TTC549 (cell line): ENCODE results near the gene KISS1R.
"Not testable (repeated sequence)": the region's sequence is repeated elsewhere in the genome, so short reads cannot be mapped to it uniquely, and the experiment has no call there.

Experiments
- FAIRE-seq: peaks from 2 replicates; lab custom pipeline; 2012; peaks lifted over from hg19 to GRCh38; lab: Jason Lieb, UNC

KISS1R gene

DNA sequence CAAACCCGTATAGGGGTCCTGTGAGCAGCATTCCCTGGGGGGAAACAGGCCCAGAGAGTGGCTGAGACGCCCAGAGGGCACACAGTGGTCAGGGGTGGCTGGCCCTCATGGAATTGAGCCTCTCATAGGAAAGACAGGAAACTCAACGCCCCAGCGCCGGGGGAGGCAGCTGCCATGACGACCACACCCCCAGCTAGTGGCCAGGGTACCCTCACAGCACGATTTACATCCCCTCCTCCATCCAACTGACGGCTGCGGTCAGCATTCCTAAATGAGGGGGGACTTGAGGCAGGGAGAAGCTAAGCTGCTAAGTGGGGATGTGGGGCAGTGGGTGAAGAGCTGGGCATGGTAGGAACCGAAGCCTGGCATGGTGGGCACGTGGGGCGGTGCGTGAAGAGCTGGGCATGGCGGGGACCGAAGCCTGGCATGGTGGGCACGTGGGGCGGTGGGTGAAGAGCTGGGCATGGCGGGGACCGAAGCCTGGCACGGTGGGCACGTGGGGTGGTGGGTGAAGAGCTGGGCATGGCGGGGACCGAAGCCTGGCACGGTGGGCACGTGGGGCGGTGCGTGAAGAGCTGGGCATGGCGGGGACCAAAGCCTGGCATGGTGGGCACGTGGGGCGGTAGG, 34.1 kb upstream of the KISS1R start:
- no peak for FAIRE-seq

DNA sequence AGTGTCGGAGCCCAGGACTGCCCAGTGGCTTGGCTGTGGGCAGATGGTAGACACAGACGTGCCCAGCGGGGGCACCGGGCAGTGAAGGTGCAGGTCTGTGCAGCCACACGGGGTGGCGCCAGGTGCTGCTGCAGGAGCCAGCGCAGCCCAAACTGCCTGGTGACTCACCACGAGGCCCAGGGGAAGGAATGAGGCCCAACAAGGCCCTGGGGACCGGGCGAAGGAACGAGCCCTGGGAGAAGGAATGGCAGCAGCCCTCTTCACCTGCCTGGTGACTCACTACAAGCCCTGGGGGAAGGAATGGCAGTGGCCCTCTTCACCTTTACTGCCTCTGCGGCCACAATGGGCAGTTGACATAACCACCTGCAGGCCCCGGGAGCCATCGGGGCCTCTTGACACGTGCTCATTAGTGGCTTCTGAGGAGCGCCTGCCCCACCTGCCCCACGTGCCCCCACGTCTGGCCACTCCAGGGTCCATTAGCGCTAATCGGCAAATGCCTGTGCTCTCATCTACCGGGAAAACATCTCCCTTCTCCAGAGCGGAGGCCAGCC, 33.4 kb upstream of the KISS1R start:
- FAIRE-seq = no peak

DNA sequence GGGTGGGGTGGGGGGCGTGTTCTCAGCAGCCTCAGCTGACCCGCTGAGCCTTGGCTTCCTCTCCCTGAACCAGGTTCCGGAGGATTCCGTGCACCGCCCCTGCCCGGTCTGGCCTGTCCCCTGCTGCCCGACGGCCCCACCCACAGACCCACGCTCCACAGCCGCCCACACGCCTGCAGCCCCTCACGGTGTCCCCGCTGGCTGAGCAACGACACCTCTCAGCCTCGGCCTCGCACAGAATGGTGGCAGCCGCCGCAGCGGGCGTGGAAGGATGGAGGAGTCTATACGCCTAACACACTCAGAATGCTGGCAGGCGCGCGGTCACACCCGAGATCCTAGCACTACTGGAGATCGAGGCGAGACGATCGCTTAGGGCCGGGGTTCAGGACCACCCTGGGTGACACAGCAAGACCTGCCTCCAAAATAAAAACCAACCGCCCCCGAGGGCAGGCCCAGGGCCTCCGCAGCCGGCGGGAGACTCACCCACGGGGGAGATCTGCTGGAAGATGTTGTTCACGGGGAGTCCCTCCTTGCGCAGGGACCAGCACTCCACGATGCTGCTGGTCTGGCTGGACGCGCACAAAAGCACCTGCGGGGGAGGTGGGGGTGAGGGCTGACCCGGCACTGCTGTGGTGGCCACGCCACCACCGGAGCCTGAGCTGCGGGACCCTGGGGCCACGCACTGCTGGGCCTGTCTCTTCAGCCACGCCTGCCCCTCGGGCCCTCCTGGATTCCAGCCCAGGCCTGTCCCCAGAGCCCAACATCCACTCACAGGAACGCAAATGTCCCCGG, 32.5 kb upstream of the KISS1R start:
- FAIRE-seq = no peak

DNA sequence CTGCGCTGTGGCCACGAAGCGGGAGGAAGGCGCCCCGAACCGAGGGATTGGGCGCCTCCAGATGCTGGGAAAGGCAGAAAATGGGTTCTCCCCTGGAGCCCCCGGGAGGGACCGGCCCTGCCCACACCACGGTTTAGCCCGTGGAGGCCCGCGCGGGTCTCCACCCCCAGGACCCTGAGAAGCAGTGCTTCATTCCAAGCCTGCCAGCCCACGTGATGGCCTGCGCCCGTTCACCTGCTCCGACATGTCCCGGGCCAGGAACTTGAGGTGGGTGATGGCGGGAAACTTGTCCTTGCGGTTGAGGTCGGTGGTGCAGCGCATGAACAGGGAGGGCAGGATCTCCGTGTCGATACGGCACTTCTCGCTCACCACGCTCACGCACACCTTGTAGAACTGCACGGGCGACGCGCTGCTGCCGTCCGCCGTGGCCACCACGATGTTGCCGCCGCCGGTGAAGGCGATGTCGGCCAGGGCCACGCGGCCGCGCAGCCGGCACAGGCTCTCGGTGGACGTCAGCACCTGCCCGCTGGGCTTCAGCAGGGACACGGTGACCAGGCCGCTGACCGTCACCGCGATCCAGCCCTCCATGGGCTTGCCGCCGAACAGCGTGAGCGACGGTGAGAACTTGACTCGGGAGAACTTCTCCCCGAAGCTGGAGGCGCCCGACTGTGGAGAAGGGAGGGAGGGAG, 31.5 kb upstream of the KISS1R start:
- no peak for FAIRE-seq

GRCh38 chr19:887072-887471, 30.1 kb upstream of the KISS1R start:
- FAIRE-seq = no peak

GRCh38 chr19:887599-887998, 29.5 kb upstream of the KISS1R start:
- FAIRE-seq = no peak

DNA sequence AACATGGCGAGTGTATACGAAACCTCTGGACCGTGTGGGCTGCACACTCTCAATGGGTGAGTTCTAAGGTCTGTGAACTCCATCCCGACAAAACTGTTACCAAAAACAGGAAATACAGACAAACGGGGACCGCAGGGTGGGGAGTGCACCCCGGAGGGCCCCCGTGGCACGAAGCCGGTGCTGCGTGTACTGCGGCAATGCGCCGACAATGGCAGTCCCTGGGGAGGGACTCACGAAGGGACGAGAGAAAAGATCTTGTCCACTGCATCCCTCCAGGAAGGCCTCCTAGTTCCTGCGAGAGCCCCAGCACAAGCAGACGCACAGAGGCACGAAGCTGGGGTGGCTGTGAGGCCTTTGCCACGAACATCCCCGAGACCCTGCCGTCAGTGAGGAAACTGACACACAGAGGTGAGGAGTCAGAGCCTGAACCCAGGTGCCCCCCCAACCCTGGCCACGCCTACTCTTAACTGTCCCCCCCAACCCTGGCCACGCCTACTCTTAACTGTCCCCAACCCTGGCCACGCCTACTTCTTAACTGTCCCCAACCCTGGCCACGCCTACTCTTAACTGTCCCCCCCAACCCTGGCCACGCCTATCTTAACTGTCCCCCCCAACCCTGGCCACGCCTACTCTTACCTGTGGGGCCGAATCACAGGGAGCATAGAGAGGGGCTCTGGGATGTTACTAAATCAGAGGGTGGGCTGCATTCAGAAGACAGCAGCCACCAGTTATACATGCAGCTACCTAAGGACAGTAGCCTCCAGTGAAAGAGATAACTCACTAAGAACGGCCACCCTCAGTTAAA, 28.4 kb upstream of the KISS1R start:
- no peak for FAIRE-seq

- FAIRE-seq = no peak
Measured at GRCh38 chr19:889662-890295, 27.4 kb upstream of the KISS1R start.

DNA sequence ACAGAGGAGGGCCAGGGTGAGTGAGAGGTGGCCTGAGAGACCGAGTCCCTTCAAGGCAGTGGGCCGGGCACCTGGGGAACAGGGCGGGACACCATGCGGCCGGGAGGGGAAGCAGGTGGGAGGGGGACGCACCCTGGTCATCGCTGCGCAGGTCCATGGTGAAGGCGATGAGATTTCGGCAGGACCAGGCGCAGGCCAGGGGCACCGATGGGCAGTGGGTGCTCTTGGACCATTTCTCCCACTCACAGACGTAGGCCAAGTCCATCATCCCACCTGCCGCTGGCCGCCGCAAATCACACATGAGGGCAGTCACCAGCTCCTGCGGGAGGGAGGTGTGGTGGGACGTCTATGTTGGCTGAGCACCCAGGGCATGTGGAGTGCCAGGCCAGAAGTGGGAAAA, 26.3 kb upstream of the KISS1R start:
- FAIRE-seq = no peak

DNA sequence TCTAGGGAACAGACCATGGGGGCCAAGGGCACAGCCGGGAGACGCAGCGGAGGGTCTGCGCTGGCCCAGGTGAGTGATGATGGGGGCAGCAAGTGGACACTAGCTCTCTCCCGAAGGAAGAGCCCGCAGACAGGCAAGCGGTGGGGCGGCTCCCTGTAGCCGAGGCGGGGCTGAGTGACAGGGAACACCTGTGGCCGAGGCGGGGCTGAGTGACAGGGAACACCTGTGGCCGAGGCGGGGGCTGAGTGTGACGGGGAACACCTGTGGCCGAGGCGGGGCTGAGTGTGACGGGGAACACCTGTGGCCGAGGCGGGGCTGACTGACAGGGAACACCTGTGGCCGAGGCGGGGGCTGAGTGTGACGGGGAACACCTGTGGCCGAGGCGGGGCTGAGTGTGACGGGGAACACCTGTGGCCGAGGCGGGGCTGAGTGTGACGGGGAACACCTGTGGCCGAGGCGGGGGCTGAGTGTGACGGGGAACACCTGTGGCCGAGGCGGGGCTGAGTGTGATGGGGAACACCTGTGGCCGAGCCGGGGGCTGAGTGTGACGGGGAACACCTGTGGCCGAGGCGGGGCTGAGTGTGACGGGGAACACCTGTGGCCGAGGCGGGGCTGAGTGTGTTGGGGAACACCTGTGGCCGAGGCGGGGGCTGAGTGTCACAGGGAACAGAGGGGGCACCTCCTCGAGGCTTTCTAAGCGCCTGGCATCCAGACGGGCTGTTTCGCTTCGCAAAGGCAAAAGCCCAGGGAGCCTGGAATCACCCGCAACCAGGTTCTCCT, 25.5 kb upstream of the KISS1R start:
- FAIRE-seq = not testable (repeated sequence)

DNA sequence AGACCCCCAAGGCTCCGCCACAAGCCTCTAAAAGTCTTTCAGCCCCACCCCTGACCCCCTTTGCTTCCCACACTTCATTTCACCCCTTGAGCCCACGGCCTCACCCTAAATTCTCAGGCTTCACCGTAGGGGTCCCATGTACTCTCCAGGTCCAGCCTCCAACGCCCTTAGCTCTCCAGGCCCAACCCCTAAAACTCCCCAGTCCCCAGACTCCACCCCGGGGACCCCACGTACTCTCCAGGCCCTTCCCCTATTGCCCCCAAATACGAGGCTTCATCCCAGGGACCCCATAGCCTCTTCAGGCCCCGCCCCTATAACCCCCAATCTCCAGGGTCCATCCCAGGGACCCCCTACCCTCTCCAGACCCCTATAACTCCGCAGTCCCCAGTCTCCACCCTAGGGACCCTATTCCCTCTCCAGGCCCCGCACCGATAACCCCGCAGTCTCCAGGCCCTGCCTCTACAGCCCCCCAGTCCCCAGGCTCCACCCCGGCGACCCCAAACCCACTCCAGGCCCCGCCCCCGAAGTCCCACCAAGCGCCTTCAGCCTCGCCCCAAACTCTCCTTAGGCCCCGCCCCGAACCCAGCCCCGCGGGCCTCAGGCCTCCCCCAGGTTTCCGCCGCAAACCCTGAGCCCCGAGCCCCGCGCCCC, 24.8 kb upstream of the KISS1R start:
- no peak for FAIRE-seq

- peak; percentile 7 for FAIRE-seq
Measured at GRCh38 chr19:892894-893689, 24.0 kb upstream of the KISS1R start, which contains the start of the genes MED16 and RNU6-9. MED16 (minus strand) TSS chr19:893187; CDS start chr19:891131, 2,056 bp downstream. RNU6-9 (plus strand) TSS chr19:893484.

DNA sequence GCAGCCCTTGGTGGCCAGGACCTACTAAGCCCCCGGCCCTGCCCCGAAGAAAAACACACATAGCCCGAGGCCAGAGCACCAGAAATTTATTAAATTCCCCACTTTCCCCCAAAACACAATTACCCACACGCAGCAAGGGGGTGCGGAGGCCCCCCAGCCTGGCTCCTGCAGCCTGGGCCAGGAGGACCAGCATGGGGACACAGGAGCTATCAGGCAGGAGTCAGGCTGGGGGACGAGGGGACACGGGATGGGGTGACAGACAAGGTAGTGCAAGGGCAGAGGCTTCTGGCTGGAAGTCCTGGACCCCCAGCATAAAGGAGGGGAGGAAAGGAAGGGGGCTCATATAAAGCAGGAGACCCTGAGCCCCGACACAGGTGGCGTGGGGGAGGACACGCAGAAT, 20.7 kb upstream of the KISS1R start:
- no peak for FAIRE-seq

- FAIRE-seq = no peak
Measured at GRCh38 chr19:896999-897398, 20.1 kb upstream of the KISS1R start.

- FAIRE-seq = no peak
Measured at GRCh38 chr19:897442-898039, 19.6 kb upstream of the KISS1R start.

DNA sequence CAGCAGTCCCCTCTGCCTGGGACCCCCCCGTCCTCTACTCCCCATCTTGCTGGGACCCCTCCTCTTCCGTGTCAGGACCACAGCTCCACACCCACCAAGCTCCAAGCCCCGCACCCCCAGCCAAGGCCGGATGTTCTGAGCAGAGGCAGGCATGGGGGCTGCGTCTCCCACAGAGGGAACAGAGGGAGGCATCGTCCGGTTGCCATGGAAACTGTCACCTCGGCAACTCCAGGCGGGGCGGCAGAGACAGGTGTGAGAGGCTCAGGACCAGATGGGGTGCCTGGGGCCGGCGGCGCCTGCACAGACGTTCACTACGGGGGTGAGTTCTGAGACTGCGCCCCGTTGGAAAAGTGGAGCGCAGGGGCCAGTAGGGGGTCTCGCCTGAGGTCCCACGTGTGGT, 18.5 kb upstream of the KISS1R start:
- no peak for FAIRE-seq

GRCh38 chr19:899336-900042, 17.6 kb upstream of the KISS1R start:
- FAIRE-seq = no peak

GRCh38 chr19:900043-900301, 17.2 kb upstream of the KISS1R start:
- no peak for FAIRE-seq
